Trophoblast cell (in vitro differentiated cells and primary cell): ENCODE results near the gene ATP6V1B1.

ENCODE experiments used
- DNase-seq, 2 donors: peaks; one replicate each; pipeline ENCODE4 v3.0.0-alpha.2; 2016
- H2AFZ ChIP-seq: 2 replicates; pipeline ENCODE4 v1.6.1; 2013; ENCODE audit warnings: low read length, moderate library complexity, mild to moderate bottlenecking; ENCODE audit not compliant: insufficient read depth, poor library complexity
- H2AK5ac ChIP-seq: 2 replicates; pipeline ENCODE4 v1.6.1; 2013; ENCODE audit warnings: mild to moderate bottlenecking, low read length
- H2BK120ac ChIP-seq: 2 replicates; pipeline ENCODE4 v1.6.1; 2013; ENCODE audit warnings: low read length, mild to moderate bottlenecking, moderate library complexity; ENCODE audit not compliant: insufficient read depth, poor library complexity
- H2BK12ac ChIP-seq: 2 replicates; pipeline ENCODE4 v1.6.1; 2013; ENCODE audit warnings: mild to moderate bottlenecking, low read length, moderate library complexity
- H2BK5ac ChIP-seq: 2 replicates; pipeline ENCODE4 v1.6.1; 2013; ENCODE audit warnings: low read length, low read depth, moderate library complexity, mild to moderate bottlenecking; ENCODE audit not compliant: poor library complexity
- H3K14ac ChIP-seq: 2 replicates; pipeline ENCODE4 v1.6.1; 2013; ENCODE audit warnings: mild to moderate bottlenecking, low read length
- H3K18ac ChIP-seq: 2 replicates; pipeline ENCODE4 v1.6.1; 2013; ENCODE audit warnings: mild to moderate bottlenecking, low read length
- H3K23ac ChIP-seq: 2 replicates; pipeline ENCODE4 v1.6.1; 2013; ENCODE audit warnings: low read length
- H3K27ac ChIP-seq: 2 replicates; pipeline ENCODE4 v1.5.1; 2013; ENCODE audit warnings: low read depth, mild to moderate bottlenecking, inconsistent platforms, low read length, moderate library complexity
- H3K27me3 ChIP-seq: 2 replicates; pipeline ENCODE4 v1.6.1; 2013; ENCODE audit warnings: inconsistent platforms, mild to moderate bottlenecking, low read length, moderate library complexity; ENCODE audit not compliant: insufficient read depth
- H3K36me3 ChIP-seq, 2 experiments: 1 replicate in 1 of 2; 2 replicates in 1 of 2; pipeline ENCODE4 v1.6.1; 2013; ENCODE audit warnings: low read length in 2 of 2, mild to moderate bottlenecking in 2 of 2, moderate library complexity in 1 of 2; ENCODE audit not compliant: insufficient read depth in 2 of 2, control insufficient read depth in 1 of 2
- H3K4ac ChIP-seq: 2 replicates; pipeline ENCODE4 v1.6.1; 2013; ENCODE audit warnings: low read depth, mild to moderate bottlenecking, low read length, moderate library complexity
- H3K4me1 ChIP-seq, 2 experiments: 1 replicate in 1 of 2; 2 replicates in 1 of 2; pipeline ENCODE4 v1.6.1; 2013; ENCODE audit warnings: low read length in 2 of 2, mild to moderate bottlenecking in 2 of 2, moderate library complexity in 1 of 2; ENCODE audit not compliant: insufficient read depth in 2 of 2, control insufficient read depth in 1 of 2
- H3K4me2 ChIP-seq: 2 replicates; pipeline ENCODE4 v1.6.1; 2013; ENCODE audit warnings: inconsistent platforms, mild to moderate bottlenecking, low read length, moderate library complexity
- H3K4me3 ChIP-seq: 2 replicates; pipeline ENCODE4 v1.5.1; 2013; ENCODE audit warnings: mild to moderate bottlenecking, low read depth, low read length, inconsistent platforms
- H3K79me1 ChIP-seq: one replicate; pipeline ENCODE4 v1.6.1; 2013; ENCODE audit warnings: low read length
- H3K79me2 ChIP-seq: 2 replicates; pipeline ENCODE4 v1.6.1; 2013; ENCODE audit warnings: low read length, mild to moderate bottlenecking; ENCODE audit not compliant: control insufficient read depth, insufficient read depth, poor library complexity
- H3K9ac ChIP-seq: 2 replicates; pipeline ENCODE4 v1.6.1; 2013; ENCODE audit warnings: mild to moderate bottlenecking, low read length
- H3K9me3 ChIP-seq: 2 replicates; pipeline ENCODE4 v1.6.1; 2013; ENCODE audit warnings: low read depth, mild to moderate bottlenecking, control low read depth, inconsistent platforms, low read length; ENCODE audit not compliant: insufficient read depth
- H4K12ac ChIP-seq: 2 replicates; pipeline ENCODE4 v1.6.1; 2013; ENCODE audit warnings: low read depth, mild to moderate bottlenecking, low read length, moderate library complexity
- H4K8ac ChIP-seq: 2 replicates; pipeline ENCODE4 v1.6.1; 2013; ENCODE audit warnings: low read depth, mild to moderate bottlenecking, low read length, moderate library complexity
- H4K91ac ChIP-seq: one replicate; pipeline ENCODE4 v1.6.1; 2013; ENCODE audit warnings: low read depth, mild to moderate bottlenecking, low read length, moderate library complexity
- WGBS: extraction: QIAGEN DNeasy Blood & Tissue Kit; methylation state at CpG from one replicate; pipeline ENCODE4 v1.1.7; 2013; ENCODE audit warnings: missing lambda C conversion rate; ENCODE audit not compliant: insufficient read length, insufficient coverage; ENCODE audit errors: extremely low coverage; 5-methylcytosine and 5-hydroxymethylcytosine counted together

ATP6V1B1 gene

GRCh38 chr2:70902579-70902978 lies 33.1 kb upstream of the ATP6V1B1 start:
- Histone ChIP-seq H3K9me3 (peaks cover 7% of the 10 kb centered on the region), H3K4me1 (peaks cover 11 to 12% of the 10 kb centered on the region in 2 experiments), H4K12ac (no peak overlapping the region), H3K36me3 (no peaks in the 10 kb centered on the region), H3K4ac (no peak overlapping the region), H3K27me3 (peaks cover 94% of the 10 kb centered on the region), H3K4me2 (no peak overlapping the region), H2AK5ac (no peak overlapping the region), H2BK5ac (no peak overlapping the region), H3K9ac (no peak overlapping the region), H2AFZ (no peak overlapping the region), H2BK120ac (no peak overlapping the region), H3K79me2 (no peaks in the 10 kb centered on the region), H4K91ac (no peak overlapping the region), H3K23ac (no peak overlapping the region), H3K79me1 (no peaks in the 10 kb centered on the region), H3K18ac (no peak overlapping the region), H3K4me3 (no peak overlapping the region), H2BK12ac (no peak overlapping the region), H4K8ac (no peak overlapping the region), H3K27ac (no peak overlapping the region), H3K14ac (no peak overlapping the region)
- DNase-seq = no peak
- WGBS = no CpG with 5 or more reads among the region's 2 CpGs

GRCh38 chr2:70903171-70903570 lies 32.5 kb upstream of the ATP6V1B1 start:
- peaks cover 94% of the 10 kb centered on the region for H3K27me3 ChIP-seq
- H4K12ac ChIP-seq = no peak overlapping the region
- no peak overlapping the region for H3K9ac ChIP-seq
- no peak overlapping the region for H2BK12ac ChIP-seq
- peaks cover 7% of the 10 kb centered on the region for H3K9me3 ChIP-seq
- H2BK5ac ChIP-seq = no peak overlapping the region
- no peak overlapping the region for H2BK120ac ChIP-seq
- no peak overlapping the region for H2AFZ ChIP-seq
- no peaks in the 10 kb centered on the region for H3K79me1 ChIP-seq
- no peak overlapping the region for H2AK5ac ChIP-seq
- no peaks in the 10 kb centered on the region for H3K36me3 ChIP-seq
- H4K8ac ChIP-seq = no peak overlapping the region
- H3K79me2 ChIP-seq = no peaks in the 10 kb centered on the region
- no peak overlapping the region for H3K14ac ChIP-seq
- no peak for DNase-seq
- H3K4me1 ChIP-seq = peaks cover 11 to 12% of the 10 kb centered on the region in 2 experiments
- H3K18ac ChIP-seq = no peak overlapping the region
- H3K4ac ChIP-seq = no peak overlapping the region
- H3K27ac ChIP-seq = no peak overlapping the region
- no peak overlapping the region for H3K4me2 ChIP-seq
- H3K4me3 ChIP-seq = no peak overlapping the region
- no peak overlapping the region for H4K91ac ChIP-seq
- H3K23ac ChIP-seq = no peak overlapping the region

GRCh38 chr2:70903641-70904340 lies 31.9 kb upstream of the ATP6V1B1 start:
- no peaks in the 10 kb centered on the region for H3K79me2 ChIP-seq
- no peak overlapping the region for H2BK12ac ChIP-seq
- WGBS = no CpG with 5 or more reads among the region's 25 CpGs
- no peak overlapping the region for H3K9ac ChIP-seq
- H3K23ac ChIP-seq = no peak overlapping the region
- H3K4me2 ChIP-seq = no peak overlapping the region
- H3K27ac ChIP-seq = no peak overlapping the region
- peaks cover 11 to 12% of the 10 kb centered on the region in 2 experiments for H3K4me1 ChIP-seq
- peaks cover 88% of the 10 kb centered on the region for H3K27me3 ChIP-seq
- H2BK5ac ChIP-seq = no peak overlapping the region
- H3K4ac ChIP-seq = no peak overlapping the region
- H3K4me3 ChIP-seq = no peak overlapping the region
- no peak overlapping the region for H2BK120ac ChIP-seq
- no peak overlapping the region for H4K8ac ChIP-seq
- no peak overlapping the region for H4K12ac ChIP-seq
- no peak for DNase-seq
- no peak overlapping the region for H3K18ac ChIP-seq
- no peak overlapping the region for H2AK5ac ChIP-seq
- no peak overlapping the region for H3K14ac ChIP-seq
- H4K91ac ChIP-seq = no peak overlapping the region
- H3K9me3 ChIP-seq = peaks cover 4% of the 10 kb centered on the region
- H2AFZ ChIP-seq = no peak overlapping the region
- no peaks in the 10 kb centered on the region for H3K36me3 ChIP-seq
- no peaks in the 10 kb centered on the region for H3K79me1 ChIP-seq

GRCh38 chr2:70904371-70905216 lies 31.1 kb upstream of the ATP6V1B1 start:
- H3K9ac ChIP-seq = no peak overlapping the region
- no CpG with 5 or more reads among the region's 56 CpGs for WGBS

More at GRCh38 chr2:70904371-70905216, 31.1 kb upstream of the ATP6V1B1 start:
- H2BK5ac ChIP-seq = no peak overlapping the region
- no peaks in the 10 kb centered on the region for H3K79me2 ChIP-seq
- no peak overlapping the region for H2BK120ac ChIP-seq
- H4K91ac ChIP-seq = no peak overlapping the region
- no peak overlapping the region for H2BK12ac ChIP-seq
- no peak overlapping the region for H3K27ac ChIP-seq
- DNase-seq = no peak
- H3K23ac ChIP-seq = no peak overlapping the region
- no peak overlapping the region for H3K4me2 ChIP-seq
- no peak overlapping the region for H3K4me3 ChIP-seq
- H3K36me3 ChIP-seq = no peaks in the 10 kb centered on the region
- peaks cover 3% of the 10 kb centered on the region for H3K9me3 ChIP-seq
- H3K27me3 ChIP-seq = peaks cover 81% of the 10 kb centered on the region
- no peak overlapping the region for H2AK5ac ChIP-seq
- no peak overlapping the region for H3K4ac ChIP-seq
- H2AFZ ChIP-seq = no peak overlapping the region
- H3K18ac ChIP-seq = no peak overlapping the region
- no peak overlapping the region for H4K12ac ChIP-seq
- no peak overlapping the region for H4K8ac ChIP-seq
- no peaks in the 10 kb centered on the region for H3K79me1 ChIP-seq
- H3K4me1 ChIP-seq = peaks cover 11 to 12% of the 10 kb centered on the region in 2 experiments
- H3K14ac ChIP-seq = no peak overlapping the region
